ENCODE measurements around the gene CYGB. TPM values are rescaled to one million over a fixed set of nuclear protein-coding genes. Genes with fewer than 3 reads are reported as not detected.
A peak's percentile ranks its signal among the peaks of the same experiment; 100 is the strongest.

Gene CYGB
- total RNA-seq, 1 donor from 2014 or later, result 9.1 TPM

DNA sequence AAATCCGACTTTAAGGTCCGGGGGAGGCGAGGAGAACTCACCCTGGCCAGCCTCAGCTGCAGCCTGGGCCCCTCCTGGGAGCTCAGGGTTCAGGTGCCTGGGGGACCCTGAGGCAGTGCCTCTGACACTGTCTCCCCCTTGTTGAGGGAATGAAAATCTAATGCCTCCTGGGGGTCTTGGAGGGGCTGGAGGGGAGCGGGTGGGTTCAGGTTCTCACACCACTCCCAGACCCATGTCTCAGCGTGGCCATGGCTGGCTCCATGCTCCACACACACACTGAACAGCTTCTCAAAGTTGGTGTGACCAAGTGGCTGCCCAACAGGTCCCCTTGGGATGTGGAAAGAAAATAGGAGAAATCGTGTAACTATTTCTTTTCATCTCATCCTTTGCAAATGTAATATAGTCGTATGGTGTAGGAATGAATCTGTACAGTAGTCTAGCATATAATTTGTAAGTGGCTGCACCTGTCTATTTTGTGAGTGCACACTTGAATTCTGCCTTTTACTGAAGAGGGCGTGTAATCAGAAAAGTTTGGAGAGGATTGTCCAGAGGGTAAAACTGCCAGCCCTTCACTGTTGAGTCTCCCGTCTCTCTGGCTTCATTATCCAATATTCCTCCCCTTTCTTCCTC is 1.5 kb upstream of the CYGB start:
- Mint-ChIP-seq H3K36me3 (ENCODE audit: unreplicated experiment) (no peaks in the 10 kb centered on the region), H3K27ac (ENCODE audit: unreplicated experiment) (no peak overlapping the region), H3K4me3 (ENCODE audit: unreplicated experiment) (peak overlapping the region; percentile 62), H3K9me3 (ENCODE audit: unreplicated experiment) (no peaks in the 10 kb centered on the region), H3K27me3 (ENCODE audit: unreplicated experiment) (no peaks in the 10 kb centered on the region), H3K4me1 (ENCODE audit: unreplicated experiment) (peaks cover 39% of the 10 kb centered on the region)
- TF ChIP-seq, protein P1, sequence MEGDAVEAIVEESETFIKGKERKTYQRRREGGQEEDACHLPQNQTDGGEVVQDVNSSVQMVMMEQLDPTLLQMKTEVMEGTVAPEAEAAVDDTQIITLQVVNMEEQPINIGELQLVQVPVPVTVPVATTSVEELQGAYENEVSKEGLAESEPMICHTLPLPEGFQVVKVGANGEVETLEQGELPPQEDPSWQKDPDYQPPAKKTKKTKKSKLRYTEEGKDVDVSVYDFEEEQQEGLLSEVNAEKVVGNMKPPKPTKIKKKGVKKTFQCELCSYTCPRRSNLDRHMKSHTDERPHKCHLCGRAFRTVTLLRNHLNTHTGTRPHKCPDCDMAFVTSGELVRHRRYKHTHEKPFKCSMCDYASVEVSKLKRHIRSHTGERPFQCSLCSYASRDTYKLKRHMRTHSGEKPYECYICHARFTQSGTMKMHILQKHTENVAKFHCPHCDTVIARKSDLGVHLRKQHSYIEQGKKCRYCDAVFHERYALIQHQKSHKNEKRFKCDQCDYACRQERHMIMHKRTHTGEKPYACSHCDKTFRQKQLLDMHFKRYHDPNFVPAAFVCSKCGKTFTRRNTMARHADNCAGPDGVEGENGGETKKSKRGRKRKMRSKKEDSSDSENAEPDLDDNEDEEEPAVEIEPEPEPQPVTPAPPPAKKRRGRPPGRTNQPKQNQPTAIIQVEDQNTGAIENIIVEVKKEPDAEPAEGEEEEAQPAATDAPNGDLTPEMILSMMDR (IDR thresholded peaks at IDR 0.05), result no peak
- no peak for DNase-seq (ENCODE audit: extremely low spot score, unreplicated experiment)

DNA sequence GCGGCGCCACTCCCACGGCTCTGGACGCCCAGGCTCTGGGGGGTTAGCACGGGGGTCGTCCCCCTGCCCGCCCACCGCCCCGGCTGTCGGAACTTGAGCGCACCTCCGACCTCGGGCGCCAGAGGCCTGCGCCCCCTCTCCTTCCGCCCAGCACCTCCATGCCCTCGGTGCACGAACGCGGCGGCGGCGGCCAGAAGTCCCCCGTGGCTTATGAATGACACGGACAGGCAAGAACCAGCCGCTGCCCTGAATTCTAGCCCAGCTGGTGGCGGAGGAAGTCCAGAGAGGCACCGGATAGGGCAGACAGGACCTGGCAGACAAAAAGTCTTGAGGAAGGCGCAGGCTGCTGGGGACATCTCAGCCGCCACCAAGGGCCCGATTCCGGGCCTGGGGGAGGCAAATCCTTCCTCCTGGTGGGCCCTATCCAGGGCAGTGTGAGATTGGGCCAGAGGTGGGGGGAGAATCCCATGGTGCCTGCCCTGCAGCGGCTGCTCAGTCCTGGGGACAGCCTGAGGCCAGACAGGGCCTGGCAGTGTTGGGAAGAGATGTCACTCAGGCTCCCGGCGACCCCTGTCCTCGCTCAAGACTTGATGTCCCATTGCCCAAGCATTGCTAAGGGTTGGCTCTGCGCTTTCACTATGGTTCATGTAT is 897 bp upstream of the CYGB start:
- Mint-ChIP-seq H3K27me3 (ENCODE audit: unreplicated experiment) (no peaks in the 10 kb centered on the region), H3K36me3 (ENCODE audit: unreplicated experiment) (no peaks in the 10 kb centered on the region), H3K9me3 (ENCODE audit: unreplicated experiment) (no peaks in the 10 kb centered on the region), H3K27ac (ENCODE audit: unreplicated experiment) (no peak overlapping the region), H3K4me1 (ENCODE audit: unreplicated experiment) (peaks cover 34% of the 10 kb centered on the region), H3K4me3 (ENCODE audit: unreplicated experiment) (peak overlapping the region; percentile 62)
- TF ChIP-seq, protein P1 (IDR thresholded peaks at IDR 0.05), result no peak
- no peak for DNase-seq (ENCODE audit: extremely low spot score, unreplicated experiment)

- Mint-ChIP-seq H3K4me1 (ENCODE audit: unreplicated experiment) (peaks cover 38% of the 10 kb centered on the region), H3K27me3 (ENCODE audit: unreplicated experiment) (no peaks in the 10 kb centered on the region), H3K27ac (ENCODE audit: unreplicated experiment) (no peak overlapping the region), H3K4me3 (ENCODE audit: unreplicated experiment) (no peak overlapping the region), H3K9me3 (ENCODE audit: unreplicated experiment) (no peaks in the 10 kb centered on the region), H3K36me3 (ENCODE audit: unreplicated experiment) (no peaks in the 10 kb centered on the region)
- TF ChIP-seq, protein P1 (IDR thresholded peaks at IDR 0.05), result no peak
- no peak for DNase-seq (ENCODE audit: extremely low spot score, unreplicated experiment)
These were observed 276 bp downstream of the CYGB start for GRCh38 chr17:76537288-76537577.

DNA sequence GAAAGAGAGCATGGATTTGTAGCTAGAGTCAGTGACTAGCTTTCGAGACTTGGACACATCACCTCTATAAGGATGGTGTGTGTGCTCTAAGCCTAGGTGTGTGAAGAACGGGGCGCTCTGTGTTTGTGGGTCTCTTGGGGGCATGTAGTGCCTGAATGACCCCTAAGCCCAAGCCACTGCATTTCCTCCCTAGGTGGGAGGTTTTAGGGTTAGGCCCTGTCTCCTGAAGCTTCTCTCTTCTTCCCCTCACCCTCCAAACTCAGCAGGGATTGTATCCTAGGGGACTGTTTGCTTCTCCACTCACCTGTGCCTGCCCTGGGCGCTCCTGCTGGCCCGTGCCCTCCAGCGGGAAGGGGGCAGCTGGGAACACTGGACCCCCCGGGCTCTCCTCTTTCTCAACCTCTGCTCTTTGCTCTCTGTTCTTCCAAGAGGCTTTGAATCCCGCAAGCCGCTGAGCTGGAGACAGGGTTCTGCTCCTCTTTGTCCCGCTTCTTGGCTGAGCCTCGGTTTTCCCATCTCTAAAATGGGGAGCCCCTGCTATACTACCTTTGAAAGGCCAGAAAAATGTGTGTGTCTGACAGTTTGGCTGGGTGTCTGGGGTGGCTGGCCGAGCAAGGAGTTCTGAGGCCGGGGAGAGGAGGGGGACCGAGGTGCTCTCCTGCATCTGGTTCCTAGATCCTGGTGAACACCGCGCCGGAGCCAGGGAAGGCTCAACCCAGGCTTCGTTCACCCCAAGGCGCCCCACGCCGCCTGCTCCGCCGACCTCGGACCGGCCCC is 810 bp downstream of the CYGB start:
- no peak overlapping the region for H3K27ac Mint-ChIP-seq (ENCODE audit: unreplicated experiment)
- no peaks in the 10 kb centered on the region for H3K27me3 Mint-ChIP-seq (ENCODE audit: unreplicated experiment)
- no peak for DNase-seq (ENCODE audit: extremely low spot score, unreplicated experiment)
- H3K36me3 Mint-ChIP-seq (ENCODE audit: unreplicated experiment), result no peaks in the 10 kb centered on the region
- peak overlapping the region; percentile 42 for H3K4me3 Mint-ChIP-seq (ENCODE audit: unreplicated experiment)
- TF ChIP-seq, protein P1 (IDR thresholded peaks at IDR 0.05), result no peak
- no peaks in the 10 kb centered on the region for H3K9me3 Mint-ChIP-seq (ENCODE audit: unreplicated experiment)
- peaks cover 43% of the 10 kb centered on the region for H3K4me1 Mint-ChIP-seq (ENCODE audit: unreplicated experiment)

All from osteocyte (in vitro differentiated cells).